Brain microvascular endothelial cell (primary cell): ENCODE results near the gene PTPN9.
"Not testable (repeated sequence)": the region's sequence is repeated elsewhere in the genome, so short reads cannot be mapped to it uniquely, and the experiment has no call there.

Experiments used
- DNase-seq: peaks from one replicate; pipeline ENCODE4 v3.0.0-alpha.2; 2020
- H3K27ac ChIP-seq: fragments of 250-450 bp; sonication (Bioruptor Pico); 2 replicates; pipeline ENCODE4 v1.5.1; 2020; ENCODE audit warnings: mild to moderate bottlenecking, moderate library complexity
- H3K27me3 ChIP-seq: fragments of 250-450 bp; sonication (Bioruptor Pico); replicated peaks from 2 replicates; pipeline ENCODE4 v1.5.1; 2020; ENCODE audit warnings: mild to moderate bottlenecking
- H3K36me3 ChIP-seq: fragments of 250-450 bp; sonication (Bioruptor Pico); replicated peaks from 2 replicates; pipeline ENCODE4 v1.5.1; 2020; ENCODE audit warnings: mild to moderate bottlenecking
- H3K4me3 ChIP-seq: 2 replicates; pipeline ENCODE4 v1.5.1; 2011; ENCODE audit warnings: low read depth, mild to moderate bottlenecking, control low read depth, low read length, moderate library complexity
- CTCF ChIP-seq: IDR thresholded peaks from 2 replicates; pipeline ENCODE4 v1.5.1; 2011; ENCODE audit warnings: low read depth, mild to moderate bottlenecking, moderate library complexity, low read length, control low read depth, inconsistent platforms; ENCODE audit errors: missing control alignments
- in situ Hi-C: cut with HindIII; loops from 2 replicates; pipeline ENCODE4 v1.10.0; 2017; ENCODE audit warnings: low sequenced_read_pairs, low pct_ligation_motif_present

PTPN9 gene

GRCh38 chr15:75449585-75450306, 129.4 kb downstream of the PTPN9 start:
- TF ChIP-seq CTCF, result no peak
- Histone ChIP-seq H3K36me3 (no peaks in the 10 kb centered on the region), H3K27ac (no peak overlapping the region), H3K4me3 (peak overlapping the region; percentile 93), H3K27me3 (no peaks in the 10 kb centered on the region)
- DNase-seq, result no peak
- in situ Hi-C loops, result no loop called here

GRCh38 chr15:75448171-75448570, 130.9 kb downstream of the PTPN9 start:
- in situ Hi-C loops, result not testable (repeated sequence)

DNA sequence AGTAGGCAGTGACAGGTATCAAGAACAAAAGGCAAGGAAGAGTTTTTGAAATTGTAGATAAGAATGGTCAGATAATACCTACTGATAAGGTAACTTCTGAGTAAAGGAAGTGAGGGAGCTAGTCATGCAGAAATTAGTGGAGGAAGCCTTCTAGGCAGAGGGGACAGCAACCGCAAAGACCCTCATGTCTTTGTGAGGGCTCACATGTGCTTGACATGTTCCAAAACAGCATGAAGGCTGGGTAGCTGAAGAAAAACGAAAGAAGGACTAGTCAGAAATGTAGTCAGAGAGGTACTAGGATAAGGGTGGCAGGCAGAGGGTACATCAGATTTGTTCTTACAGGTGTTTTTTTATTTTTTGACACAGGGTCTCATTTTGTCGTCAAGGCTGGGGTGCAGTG, 133.0 kb downstream of the PTPN9 start:
- no peak for TF ChIP-seq CTCF
- no peak overlapping the region for H3K4me3 ChIP-seq
- no peaks in the 10 kb centered on the region for H3K27me3 ChIP-seq
- in situ Hi-C loops, result no loop called here
- no peak overlapping the region for H3K27ac ChIP-seq
- H3K36me3 ChIP-seq, result no peaks in the 10 kb centered on the region
- DNase-seq, result no peak

More at GRCh38 chr15:75448171-75448570, 130.9 kb downstream of the PTPN9 start:
- H3K27ac ChIP-seq, DNase-seq, H3K27me3 ChIP-seq, H3K4me3 ChIP-seq, H3K36me3 ChIP-seq: not testable (repeated sequence)

DNA sequence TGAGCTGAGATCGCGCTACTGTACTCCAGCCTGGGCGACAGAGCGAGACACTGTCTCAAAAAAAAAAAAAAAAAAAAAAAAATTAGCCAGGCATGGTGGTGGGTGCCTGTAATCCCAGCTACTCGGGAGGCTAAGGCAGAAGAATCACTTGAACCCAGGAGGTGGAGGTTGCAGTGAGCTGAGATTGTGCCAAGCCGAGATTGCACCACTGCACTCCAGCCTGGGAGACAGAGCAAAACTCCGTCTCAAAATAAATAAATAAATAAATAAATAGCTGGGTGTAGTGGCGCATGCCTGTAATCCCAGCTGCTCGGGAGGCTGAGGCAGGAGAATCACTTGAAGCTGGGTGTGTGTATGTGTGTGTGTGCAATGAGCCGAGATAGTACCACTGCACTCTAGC, 133.8 kb downstream of the PTPN9 start:
- DNase-seq, H3K4me3 ChIP-seq, in situ Hi-C loops, H3K27ac ChIP-seq, H3K36me3 ChIP-seq, H3K27me3 ChIP-seq: not testable (repeated sequence)

DNA sequence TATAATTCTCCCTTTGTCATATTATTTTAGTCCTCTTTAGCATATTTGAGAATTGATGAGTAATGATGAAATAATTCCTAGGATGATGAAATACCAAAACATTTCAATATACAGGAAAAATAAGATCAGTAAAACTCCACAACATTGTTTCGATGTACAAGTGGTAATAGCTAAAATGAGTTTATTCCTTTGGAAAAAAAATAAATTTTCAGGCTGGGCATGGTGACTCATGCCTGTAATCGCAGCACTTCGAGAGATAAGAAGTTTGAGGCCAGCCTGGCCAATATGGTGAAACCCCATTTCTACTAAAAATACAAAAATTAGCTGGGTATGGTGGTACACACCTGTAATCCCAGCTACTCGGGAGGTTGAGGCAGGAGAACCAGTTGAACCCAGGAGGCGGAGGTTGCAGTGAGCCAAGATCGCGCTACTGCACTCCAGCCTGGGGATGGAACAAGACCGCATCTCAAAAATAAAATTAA, 135.1 kb downstream of the PTPN9 start:
- H3K36me3 ChIP-seq, in situ Hi-C loops, H3K4me3 ChIP-seq, H3K27me3 ChIP-seq, H3K27ac ChIP-seq: not testable (repeated sequence)
- DNase-seq, result peak; percentile 47

DNA sequence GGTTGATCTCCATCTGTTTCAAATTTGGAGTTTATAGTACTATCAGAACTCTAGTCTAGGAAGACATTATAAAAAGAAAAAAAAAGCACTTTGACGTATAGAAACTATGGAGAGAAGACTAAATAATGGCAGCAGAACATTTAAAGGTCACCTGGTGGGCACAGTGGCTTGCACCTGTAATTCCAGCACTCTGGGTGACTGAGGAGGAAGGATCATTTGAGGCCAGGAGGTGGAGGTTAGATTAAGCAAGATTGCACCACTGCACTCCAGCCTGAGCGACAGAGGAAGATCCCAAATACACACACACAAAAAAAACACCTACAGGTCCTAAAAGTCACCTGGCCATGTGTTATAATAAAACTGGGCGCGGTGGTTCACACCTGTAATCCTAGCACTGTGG, 141.4 kb downstream of the PTPN9 start:
- DNase-seq, result no peak
- in situ Hi-C loops, result no loop called here
- Histone ChIP-seq H3K4me3 (no peak overlapping the region), H3K27me3 (no peaks in the 10 kb centered on the region), H3K36me3 (peaks cover 4% of the 10 kb centered on the region), H3K27ac (no peak overlapping the region)
- no peak for TF ChIP-seq CTCF

DNA sequence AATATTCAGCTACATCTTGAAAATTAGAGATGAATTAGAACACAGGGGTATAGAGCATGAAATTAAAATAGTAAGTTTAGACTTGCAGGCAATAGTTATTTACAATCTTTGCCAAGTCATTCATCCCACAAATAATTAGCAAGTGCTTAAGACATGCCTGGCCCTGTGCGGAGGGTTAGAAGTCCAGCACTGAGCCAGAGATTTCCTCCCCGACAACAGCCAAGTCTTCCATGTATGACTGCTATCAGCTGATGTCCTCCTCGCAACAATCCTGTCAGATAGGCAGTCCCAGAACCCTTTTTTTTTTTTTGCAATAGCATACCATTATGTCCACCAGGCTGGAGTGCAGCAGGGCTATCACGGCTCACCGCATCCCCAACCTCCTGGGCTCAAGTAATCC, 142.2 kb downstream of the PTPN9 start:
- no peak for TF ChIP-seq CTCF
- in situ Hi-C loops, result no loop called here
- no peak overlapping the region for H3K27ac ChIP-seq
- H3K4me3 ChIP-seq, result no peak overlapping the region
- no peak for DNase-seq
- H3K36me3 ChIP-seq, result peaks cover 4% of the 10 kb centered on the region
- no peaks in the 10 kb centered on the region for H3K27me3 ChIP-seq
